Upper lobe of right lung (tissue), 1 donor: ENCODE data around the gene FEZF1. TPM values are rescaled to one million over a fixed set of nuclear protein-coding genes. Genes with fewer than 3 reads are reported as not detected.

ENCODE experiments used
- ATAC-seq: fragments of 200-7000 bp; cut with Tn5 transposase; one replicate; pipeline ENCODE4 v1.9.1; 2020; ENCODE audit warnings: mild to moderate bottlenecking, moderate library complexity
- DNase-seq: peaks from one replicate; pipeline ENCODE4 v3.0.0-alpha.2; 2020
- H3K27ac ChIP-seq: fragments of 200-600 bp; one replicate; pipeline ENCODE4 v1.8.0; 2022
- H3K27me3 ChIP-seq: fragments of 200-600 bp; one replicate; pipeline ENCODE4 v1.8.0; 2022; ENCODE audit warnings: mild to moderate bottlenecking
- H3K36me3 ChIP-seq: fragments of 200-600 bp; one replicate; pipeline ENCODE4 v1.8.0; 2022
- H3K4me1 ChIP-seq: fragments of 200-600 bp; one replicate; pipeline ENCODE4 v1.8.0; 2022
- H3K4me3 ChIP-seq: fragments of 200-600 bp; one replicate; pipeline ENCODE4 v1.8.0; 2022; ENCODE audit warnings: mild to moderate bottlenecking
- H3K9me3 ChIP-seq: fragments of 200-600 bp; one replicate; pipeline ENCODE4 v1.8.0; 2022
- CTCF ChIP-seq: fragments of 200-600 bp; IDR thresholded peaks from one replicate; pipeline ENCODE4 v1.8.0; 2022; ENCODE audit warnings: antibody characterized with exemption
- intact Hi-C: fragments of 100-400 bp; cut with DNase I; formaldehyde crosslinking; loops from one replicate; pipeline ENCODE4 v1.11.0; 2022
- total RNA-seq: library from RNA; stranded (reverse); fragmentation: NEBNext Ultra II Directional; extraction: Animal tissue kit (Norgen Biotek cat#: 25700); gene quantifications from one replicate; pipeline ENCODE4 v1.2.1, GENCODE V29; 2021
- donor health status: DM: no; HTN: yes; CAD: no; lungs with severe emphysema.

FEZF1 gene
- total RNA-seq, 1 donor from 2014 or later, result not detected

GRCh38 chr7:122305475-122306319 lies 1.1 kb upstream of the FEZF1 start:
- TF ChIP-seq CTCF, result no peak
- DNase-seq (no peak), ATAC-seq (peak; percentile 35)
- no peak overlapping the region for H3K27ac ChIP-seq
- no peaks in the 10 kb centered on the region for H3K9me3 ChIP-seq
- peaks cover 97% of the 10 kb centered on the region for H3K27me3 ChIP-seq
- intact Hi-C loops, result loop anchor here (10.0 kb wide), 1 partner anchor 1061 kb away; no protein-coding TSS in a partner anchor
- H3K4me3 ChIP-seq, result peak overlapping the region; percentile 25
- peaks cover 30% of the 10 kb centered on the region for H3K4me1 ChIP-seq
- H3K36me3 ChIP-seq, result no peaks in the 10 kb centered on the region

GRCh38 chr7:122304996-122305421 lies 459 bp upstream of the FEZF1 start:
- intact Hi-C loops, result loop anchor here (10.0 kb wide), 1 partner anchor 1060 kb away; no protein-coding TSS in a partner anchor
- Histone ChIP-seq H3K4me1 (peaks cover 27% of the 10 kb centered on the region), H3K27ac (no peak overlapping the region), H3K9me3 (no peaks in the 10 kb centered on the region), H3K36me3 (no peaks in the 10 kb centered on the region), H3K4me3 (peak overlapping the region; percentile 25), H3K27me3 (peaks cover 97% of the 10 kb centered on the region)
- no peak for TF ChIP-seq CTCF
- DNase-seq, result no peak
- no peak for ATAC-seq

GRCh38 chr7:122303531-122304318 lies 825 bp downstream of the FEZF1 start:
- Histone ChIP-seq H3K27ac (no peak overlapping the region), H3K36me3 (no peaks in the 10 kb centered on the region), H3K27me3 (peaks cover 96% of the 10 kb centered on the region), H3K4me1 (peaks cover 24% of the 10 kb centered on the region), H3K4me3 (no peak overlapping the region), H3K9me3 (no peaks in the 10 kb centered on the region)
- DNase-seq, result no peak
- TF ChIP-seq CTCF, result no peak
- intact Hi-C loops, result loop anchor here (10.0 kb wide), 1 partner anchor 1059 kb away; no protein-coding TSS in a partner anchor
- ATAC-seq, result no peak

DNA sequence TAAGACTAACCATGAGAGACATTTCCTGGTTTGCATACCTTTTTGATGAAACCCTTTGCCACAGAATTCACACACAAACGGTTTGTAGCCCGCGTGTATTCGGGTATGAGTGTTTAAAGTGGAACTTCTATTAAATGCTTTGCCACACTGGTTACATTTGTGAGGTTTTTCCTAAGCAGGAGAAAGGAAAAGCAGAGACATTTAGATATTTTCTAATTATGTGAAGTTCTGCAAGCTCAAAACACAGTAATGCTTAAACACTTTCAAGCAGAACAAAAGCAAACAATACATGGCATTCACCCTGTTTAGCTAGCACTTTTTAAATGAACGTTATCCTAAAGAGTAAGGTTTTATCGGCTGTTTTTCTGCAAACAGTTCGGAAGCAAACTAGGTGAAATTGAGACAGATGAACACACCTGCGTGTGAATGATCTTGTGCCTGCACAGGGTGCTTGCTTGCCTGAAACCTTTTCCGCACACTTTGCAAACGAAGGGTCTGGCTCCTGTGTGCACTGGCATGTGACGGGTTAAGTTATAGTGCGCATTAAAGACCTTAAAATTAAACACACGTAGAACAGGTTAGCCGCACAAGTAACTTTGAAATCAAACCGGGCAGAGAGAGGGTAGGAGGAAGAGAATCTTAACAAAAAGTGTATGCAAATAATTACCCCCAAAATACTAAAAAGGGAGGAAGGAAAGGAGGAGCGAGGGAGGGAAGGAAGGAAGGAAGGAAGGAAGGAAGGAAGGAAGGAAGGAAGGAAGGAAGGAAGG lies 1.6 kb downstream of the FEZF1 start:
- H3K4me3 ChIP-seq, result no peak overlapping the region
- no peak overlapping the region for H3K27ac ChIP-seq
- H3K36me3 ChIP-seq, result no peaks in the 10 kb centered on the region
- no peak for ATAC-seq
- no peaks in the 10 kb centered on the region for H3K9me3 ChIP-seq
- DNase-seq, result no peak
- no peak for TF ChIP-seq CTCF
- peaks cover 24% of the 10 kb centered on the region for H3K4me1 ChIP-seq
- intact Hi-C loops, result loop anchor here (10.0 kb wide), 1 partner anchor 1058 kb away; no protein-coding TSS in a partner anchor
- peaks cover 96% of the 10 kb centered on the region for H3K27me3 ChIP-seq
